GM19099 (cell line): ENCODE results near the gene FKBP4.
A peak's percentile ranks its signal among the peaks of the same experiment; 100 is the strongest.

ENCODE experiments used
- POLR2A ChIP-seq: IDR thresholded peaks from 3 replicates; pipeline ENCODE4 v1.6.1; 2011; ENCODE audit warnings: low read depth; ENCODE audit not compliant: insufficient read length; ENCODE audit errors: extremely low read depth

The FKBP4 gene, protein sequence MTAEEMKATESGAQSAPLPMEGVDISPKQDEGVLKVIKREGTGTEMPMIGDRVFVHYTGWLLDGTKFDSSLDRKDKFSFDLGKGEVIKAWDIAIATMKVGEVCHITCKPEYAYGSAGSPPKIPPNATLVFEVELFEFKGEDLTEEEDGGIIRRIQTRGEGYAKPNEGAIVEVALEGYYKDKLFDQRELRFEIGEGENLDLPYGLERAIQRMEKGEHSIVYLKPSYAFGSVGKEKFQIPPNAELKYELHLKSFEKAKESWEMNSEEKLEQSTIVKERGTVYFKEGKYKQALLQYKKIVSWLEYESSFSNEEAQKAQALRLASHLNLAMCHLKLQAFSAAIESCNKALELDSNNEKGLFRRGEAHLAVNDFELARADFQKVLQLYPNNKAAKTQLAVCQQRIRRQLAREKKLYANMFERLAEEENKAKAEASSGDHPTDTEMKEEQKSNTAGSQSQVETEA

DNA sequence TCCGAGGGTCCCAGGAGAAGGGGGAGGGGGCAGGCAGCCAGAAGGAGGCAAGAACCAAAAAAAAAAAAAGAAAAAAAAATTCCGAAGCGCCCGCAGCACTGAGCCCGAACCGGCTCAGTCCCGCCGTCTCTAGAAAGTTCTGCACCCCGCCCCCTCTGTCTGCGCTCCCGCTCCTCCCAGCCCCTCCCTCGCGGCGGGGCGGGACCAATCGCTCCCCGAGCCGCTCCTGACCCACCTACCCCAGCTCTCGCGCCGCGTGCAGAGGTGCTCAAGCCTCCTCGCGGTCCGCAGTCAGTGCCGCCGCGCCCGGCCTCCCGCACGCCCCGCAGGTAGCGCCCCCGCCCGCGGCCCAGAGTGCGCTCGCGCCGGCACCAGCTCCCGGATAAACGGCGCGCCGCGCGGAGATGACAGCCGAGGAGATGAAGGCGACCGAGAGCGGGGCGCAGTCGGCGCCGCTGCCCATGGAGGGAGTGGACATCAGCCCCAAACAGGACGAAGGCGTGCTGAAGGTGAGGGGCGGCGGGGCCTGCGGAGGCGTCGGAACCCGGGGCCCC is at the start of gene FKBP4:
FKBP4 (plus strand) TSS at position 235 of the 554 bp plus-strand sequence; CDS start at position 405, 170 bp downstream.
- TF ChIP-seq POLR2A = peak; percentile 64

DNA sequence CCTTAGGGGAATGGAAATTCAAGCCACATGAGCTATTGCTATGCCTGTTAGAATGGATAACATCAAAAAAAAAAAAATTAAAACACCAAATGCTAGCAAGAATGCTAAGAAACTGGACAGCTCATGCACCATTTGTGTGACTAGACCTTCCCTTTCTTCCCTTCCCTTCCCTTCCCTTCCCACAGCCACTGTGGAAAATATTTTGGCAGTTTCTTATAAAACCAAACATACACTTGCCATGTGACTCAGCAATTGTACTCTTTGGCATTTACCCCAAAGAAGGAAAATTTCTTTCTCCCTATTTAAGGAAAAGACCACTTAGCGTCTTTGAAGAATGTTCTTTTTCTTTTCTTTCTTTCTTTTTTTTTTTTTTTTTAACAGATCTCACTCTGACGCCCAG is 49.1 kb upstream of the FKBP4 start:
- no peak for TF ChIP-seq POLR2A

DNA sequence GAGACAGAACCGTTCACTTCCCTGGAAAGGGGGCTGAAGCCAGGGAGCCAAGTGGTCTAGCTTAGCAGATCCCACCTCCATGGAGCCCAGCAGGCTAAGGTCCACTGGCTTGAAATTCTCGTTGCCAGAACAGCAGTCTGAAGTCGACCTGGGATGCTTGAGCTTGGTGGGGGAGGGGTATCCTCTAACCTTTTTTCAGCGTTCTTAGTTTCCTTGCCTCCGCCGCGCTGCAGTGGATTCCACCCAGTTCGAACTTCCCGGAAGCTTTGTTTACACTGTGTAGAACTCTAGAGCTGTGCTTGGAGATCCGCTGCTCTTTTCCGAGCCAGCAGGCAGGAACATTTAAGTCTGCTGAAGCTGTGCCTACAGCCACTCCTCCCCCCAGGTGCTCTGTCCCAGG is 45.2 kb upstream of the FKBP4 start:
- TF ChIP-seq POLR2A = no peak

DNA sequence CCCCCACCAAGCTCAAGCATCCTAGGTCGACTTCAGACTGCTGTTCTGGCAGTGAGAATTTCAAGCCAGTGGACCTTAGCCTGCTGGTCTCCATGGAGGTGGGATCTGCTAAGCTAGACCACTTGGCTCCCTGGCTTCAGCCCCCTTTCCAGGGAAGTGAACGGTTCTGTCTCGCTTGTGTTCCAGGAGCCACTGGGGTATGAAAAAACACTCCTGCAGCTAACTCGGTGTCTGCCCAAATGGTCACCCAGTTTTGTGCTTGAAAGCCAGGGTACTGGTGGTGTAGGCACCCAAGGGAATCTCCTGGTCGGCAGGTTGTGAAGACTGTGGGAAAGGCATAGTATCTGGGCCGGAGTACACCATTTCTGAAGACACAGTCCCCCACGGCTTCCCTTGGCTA is 44.6 kb upstream of the FKBP4 start:
- TF ChIP-seq POLR2A = no peak

DNA sequence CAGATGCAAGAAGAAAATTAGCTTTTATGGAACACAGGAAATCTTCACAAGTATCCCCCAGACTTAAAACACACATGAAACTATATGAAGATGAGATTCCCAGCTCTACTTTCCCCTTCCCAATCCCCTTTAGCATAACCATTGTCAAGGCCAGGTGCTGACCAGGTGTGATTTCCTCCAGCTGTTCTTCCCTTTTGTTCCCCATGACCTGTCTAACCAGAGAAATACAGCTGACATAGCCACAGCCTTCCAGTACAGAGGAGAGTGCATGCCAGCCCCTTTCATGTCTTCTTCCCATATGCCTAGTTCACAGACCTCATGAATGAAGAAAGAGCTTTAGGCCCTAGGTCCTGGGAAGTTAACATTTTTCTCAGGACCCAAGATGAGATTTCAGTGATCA is 43.5 kb upstream of the FKBP4 start:
- no peak for TF ChIP-seq POLR2A

DNA sequence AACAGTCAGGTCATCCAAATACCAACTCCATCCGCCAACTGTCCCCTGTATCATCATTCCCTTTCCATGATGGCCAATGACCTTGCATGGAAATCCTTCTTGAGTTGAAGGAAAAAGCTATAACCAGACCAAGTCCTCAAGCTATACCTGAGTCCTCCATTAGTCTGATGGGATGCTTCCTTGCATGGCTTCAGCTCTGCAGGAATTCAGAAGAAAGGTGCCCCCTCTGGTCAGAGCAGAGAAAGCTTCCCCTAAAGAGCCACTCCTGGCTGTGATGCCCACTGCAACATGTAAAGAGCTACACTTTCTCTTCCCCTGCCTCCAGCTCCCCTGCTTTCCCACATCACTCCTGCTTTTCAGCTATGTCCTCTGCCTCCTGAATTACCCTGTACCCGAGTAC is 43.1 kb upstream of the FKBP4 start:
- TF ChIP-seq POLR2A = no peak

DNA sequence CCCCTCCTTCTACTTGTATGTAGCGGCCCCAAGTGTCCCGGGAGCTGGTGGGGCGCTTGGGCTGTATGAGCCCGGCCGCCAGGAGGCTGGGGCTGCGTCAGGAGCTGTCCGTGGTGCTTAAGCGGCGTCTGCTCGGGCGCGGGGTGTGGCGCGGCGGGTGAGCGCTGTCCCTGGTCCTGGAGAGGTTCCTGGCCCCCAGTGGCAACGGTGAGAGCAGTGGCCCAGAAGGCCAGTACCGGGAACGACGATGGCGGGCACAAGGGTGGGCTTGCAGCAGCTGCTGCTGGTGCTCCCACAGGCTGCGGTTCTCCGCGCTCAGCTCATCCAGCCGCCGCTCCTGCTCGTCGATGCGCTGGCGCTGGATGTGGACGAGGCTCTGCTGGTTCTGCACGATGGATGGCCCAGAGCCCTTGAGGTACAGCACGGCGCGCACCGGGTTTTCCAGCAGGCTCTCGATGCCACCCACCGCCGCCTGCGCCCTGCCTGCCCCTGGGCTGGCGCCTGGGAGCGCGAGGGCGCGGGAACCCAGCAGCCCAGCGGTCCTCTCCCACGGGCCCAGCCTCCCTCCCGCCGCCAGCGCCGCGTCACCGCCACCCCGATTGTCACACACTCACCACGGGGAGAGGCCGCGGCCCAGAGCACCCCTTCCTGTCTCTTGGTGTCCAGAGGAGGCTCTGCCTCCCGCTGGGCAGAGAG is 41.9 kb upstream of the FKBP4 start:
- TF ChIP-seq POLR2A = no peak

DNA sequence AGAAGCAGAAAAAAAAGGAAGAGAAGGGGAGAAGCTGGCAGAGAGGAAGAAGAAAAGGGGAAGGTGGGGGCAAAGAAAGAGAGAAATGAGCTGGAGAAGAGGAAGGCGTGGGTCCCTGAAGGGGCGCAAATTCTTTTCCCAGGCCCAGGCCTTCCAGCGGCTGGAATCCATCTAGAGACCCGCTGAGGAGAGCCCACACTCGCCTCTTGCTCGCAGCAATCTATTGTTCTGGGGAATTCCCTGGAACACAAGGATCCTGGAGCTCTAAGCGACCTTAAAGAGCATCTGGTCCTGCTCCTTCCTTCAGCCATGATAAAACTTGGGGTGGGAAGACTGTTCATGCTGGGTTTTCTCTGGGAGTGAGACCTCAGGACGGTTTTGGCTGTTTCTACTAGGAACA is 41.2 kb upstream of the FKBP4 start:
- TF ChIP-seq POLR2A = no peak

DNA sequence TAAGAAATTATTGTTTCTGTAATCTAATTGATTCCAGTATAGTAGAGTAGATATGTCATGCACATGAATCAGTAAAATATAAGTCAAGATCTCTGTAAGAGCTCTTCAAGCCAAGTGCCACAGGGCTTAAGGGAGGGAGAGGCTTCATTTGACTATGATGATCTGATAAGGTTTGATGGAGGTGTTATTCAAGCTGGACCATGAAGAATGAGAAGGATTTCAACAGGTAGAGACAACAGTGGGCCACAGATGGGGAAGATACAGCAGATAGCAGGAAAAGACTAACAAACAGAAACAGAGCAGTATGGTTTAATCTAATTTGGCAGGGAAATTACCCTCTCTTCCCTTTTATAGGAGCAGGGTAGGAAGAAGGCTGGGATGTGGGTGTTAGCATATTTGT is 40.6 kb upstream of the FKBP4 start:
- TF ChIP-seq POLR2A = no peak

DNA sequence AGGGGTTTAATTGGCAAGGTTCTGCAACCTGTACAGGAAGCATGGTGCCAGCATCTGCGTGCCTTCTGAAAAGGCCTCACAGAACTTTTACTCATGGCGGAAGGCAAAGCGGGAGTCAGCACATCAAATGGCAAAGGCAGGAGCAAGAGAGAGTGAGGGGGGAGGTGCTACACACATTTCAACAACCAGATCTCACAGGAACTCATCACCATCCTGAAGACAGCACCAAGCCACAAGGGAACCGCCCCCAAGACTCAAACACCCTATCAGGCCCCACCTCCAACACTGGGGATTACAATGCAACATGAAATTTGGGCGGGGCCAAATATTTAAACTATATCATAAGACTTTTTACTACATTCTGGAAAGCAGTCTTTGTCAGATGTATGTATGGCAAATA is 38.0 kb upstream of the FKBP4 start:
- TF ChIP-seq POLR2A = no peak

DNA sequence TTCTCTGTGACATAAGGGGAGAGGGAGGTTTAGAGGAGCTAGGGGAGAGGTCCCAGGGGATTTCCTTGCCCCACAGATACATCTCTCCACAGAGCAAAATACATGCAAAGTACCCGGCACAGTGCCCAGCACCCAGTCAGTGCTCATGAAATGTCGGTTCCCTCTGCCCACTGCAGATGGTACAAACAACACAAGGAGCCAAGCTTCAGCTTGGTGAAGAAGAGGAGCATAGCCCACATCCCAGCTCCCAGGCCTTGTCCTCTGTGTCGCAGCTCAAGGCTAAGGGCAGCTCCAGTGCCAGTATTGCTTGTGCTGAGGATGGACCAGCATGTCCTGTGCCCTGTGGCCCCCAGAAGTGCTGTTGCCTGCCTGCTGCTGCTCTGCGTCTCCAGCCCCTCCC is 35.0 kb upstream of the FKBP4 start:
- no peak for TF ChIP-seq POLR2A

DNA sequence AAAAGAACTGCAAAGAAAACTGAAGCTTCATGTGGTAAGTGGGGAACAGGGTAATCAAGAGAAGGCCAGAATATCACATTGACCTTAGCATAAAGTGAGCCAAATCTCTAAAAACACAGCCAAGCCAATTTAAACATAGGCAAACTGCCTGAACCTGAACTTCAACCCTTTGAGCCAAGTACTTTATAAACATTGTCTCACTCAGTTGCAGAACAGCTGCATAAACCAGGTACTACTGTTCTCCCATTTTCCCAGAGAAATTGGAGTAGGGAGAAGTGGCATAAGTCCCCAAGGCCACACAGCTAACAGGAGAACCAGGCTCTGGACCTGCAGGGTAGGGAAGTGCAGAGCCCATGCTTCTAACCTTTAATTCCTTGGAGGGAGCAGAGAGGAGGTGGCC is 30.4 kb upstream of the FKBP4 start:
- no peak for TF ChIP-seq POLR2A

DNA sequence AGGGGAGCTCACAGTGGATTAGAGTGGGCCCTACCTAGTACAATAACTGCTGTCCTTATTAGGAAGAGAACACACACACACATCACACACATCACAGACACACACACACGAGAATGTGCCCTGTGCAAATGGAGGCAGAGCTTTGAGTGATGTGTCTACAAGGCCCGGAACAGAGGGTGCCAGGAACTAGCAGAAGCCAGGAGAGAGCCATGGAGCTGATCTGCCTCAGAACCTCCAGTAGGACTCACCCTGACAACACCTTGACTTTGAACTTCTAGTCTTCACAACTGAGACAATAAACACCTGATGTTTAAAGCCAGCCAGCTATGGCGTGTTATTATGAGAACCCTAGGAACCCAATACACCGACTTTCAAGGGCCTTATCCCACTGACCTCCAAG is 29.7 kb upstream of the FKBP4 start:
- TF ChIP-seq POLR2A = no peak

DNA sequence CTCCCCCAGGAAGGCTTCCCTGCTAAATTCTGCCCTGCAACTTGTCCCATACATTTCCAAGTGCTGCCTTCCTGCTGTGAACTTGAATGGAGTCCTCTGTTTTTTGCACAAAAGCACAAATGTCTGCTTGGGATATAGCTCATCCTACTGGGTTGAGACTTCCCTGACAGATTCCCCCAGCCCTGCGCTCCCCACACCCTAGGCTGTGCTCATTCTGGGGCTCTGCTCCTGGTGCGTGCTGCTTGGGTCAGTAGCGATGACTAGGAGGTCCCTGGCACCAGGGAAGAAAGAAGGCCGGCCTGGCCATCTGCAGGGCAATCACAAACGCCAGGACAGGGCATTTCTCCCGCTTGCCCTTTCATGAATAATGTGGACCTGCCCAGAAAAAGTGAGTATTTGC is 29.2 kb upstream of the FKBP4 start:
- TF ChIP-seq POLR2A = no peak

DNA sequence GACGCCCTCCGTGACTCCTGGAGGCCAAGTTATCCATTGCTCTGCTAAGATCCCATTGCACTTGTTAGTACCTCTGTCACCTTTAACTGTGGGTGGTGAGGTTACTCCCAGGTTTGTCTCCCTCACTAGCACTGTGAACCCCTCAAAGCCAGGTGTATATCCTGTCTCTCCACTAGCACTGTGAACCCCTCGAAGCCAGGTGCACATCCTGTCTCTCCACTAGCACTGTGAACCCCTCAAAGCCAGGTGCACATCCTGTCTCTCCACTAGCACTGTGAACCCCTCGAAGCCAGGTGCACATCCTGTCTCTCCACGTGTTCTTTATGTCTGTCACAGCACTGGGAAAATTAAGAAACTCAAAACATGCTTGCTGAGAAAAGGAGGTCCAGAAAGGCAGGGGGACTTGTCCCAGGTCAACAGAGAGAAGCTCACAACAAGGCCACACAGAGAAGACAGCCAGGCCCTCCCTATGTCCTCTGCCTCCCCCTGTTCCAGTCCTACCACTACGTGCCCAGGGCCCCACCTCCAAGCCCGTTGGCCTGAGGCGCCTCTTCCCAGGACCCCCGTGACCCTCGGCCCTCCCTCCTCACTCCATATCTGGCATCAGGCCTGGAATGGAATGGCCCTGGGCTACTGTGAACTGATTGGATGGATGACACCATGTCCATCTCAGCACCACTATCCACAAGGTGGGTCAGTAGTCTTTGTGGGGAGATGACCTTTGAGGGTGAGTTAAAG is 26.4 kb upstream of the FKBP4 start:
- no peak for TF ChIP-seq POLR2A
